ENCODE data around the gene ANAPC2. TPM values are rescaled to one million over a fixed set of nuclear protein-coding genes. Genes with fewer than 3 reads are reported as not detected.

The ANAPC2 gene
- polyA plus RNA-seq, 2 donors: 27.7 to 47.3 TPM

DNA sequence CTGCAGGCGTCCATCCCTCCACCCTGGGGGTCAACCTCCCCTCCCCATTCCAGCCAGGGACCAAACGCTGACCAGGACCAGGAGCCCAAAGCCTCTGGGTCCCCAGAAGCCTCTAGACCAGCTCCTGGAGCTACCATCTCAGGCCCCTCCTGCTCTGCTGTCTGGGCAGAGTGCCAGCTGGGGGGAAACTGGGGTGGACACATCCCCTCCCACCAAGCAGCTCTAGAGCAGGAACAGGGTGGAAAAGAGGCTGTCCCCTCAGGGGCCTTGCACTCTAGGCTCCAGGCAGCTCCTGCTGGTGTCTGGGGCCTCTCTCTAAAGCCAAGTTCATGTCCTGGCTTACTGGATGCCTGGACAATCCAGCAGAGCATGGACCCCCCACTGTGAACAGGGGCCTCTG lies 4.5 kb upstream of the ANAPC2 start:
- H3K4me1 ChIP-seq (ENCODE audit: control insufficient read depth in 2 of 2, insufficient read depth in 2 of 2, low read length in 1 of 2): peaks cover 17 to 50% of the 10 kb centered on the region in 2 donors
- no peaks in the 10 kb centered on the region for H3K9me3 ChIP-seq (ENCODE audit: control insufficient read depth in 2 of 2, insufficient read depth in 1 of 2, low read depth in 1 of 2, low read length in 1 of 2)
- WGBS, 2 donors: 72 to 93% methylated on average over 2 of the region's 2 CpGs
- H3K4me3 ChIP-seq (ENCODE audit: low read depth in 1 of 2, low read length in 2 of 2): no peak overlapping the region
- peaks cover 3 to 26% of the 10 kb centered on the region in 2 donors for H3K36me3 ChIP-seq (ENCODE audit: control insufficient read depth in 2 of 2, insufficient read depth in 2 of 2, low read length in 1 of 2)
- no peaks in the 10 kb centered on the region for H3K27me3 ChIP-seq (ENCODE audit: control insufficient read depth in 1 of 2, insufficient read depth in 2 of 2, low read length in 2 of 2)
- no peak overlapping the region for H3K27ac ChIP-seq (ENCODE audit: low read depth in 2 of 2, low read length in 1 of 2)

DNA sequence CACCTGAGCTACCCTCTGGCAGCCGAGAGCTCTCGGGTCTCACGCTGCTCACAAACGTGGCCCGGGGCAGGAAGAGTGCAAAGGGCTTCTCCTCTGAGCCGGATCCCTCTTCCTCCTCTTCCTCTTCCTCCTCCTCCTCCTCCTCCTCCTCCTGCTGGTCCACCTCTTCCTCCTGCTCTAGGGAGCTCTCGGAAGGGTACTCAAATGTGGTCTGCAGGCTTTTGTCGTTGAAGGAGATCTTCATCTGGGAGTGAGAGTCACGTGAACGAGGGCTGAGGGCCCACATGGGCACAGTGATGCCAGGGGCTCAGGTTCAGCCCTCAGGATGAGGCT lies 4.1 kb upstream of the ANAPC2 start:
- Histone ChIP-seq H3K4me1 (ENCODE audit: control insufficient read depth in 2 of 2, insufficient read depth in 2 of 2, low read length in 1 of 2) (peaks cover 16 to 48% of the 10 kb centered on the region in 2 donors), H3K36me3 (ENCODE audit: control insufficient read depth in 2 of 2, insufficient read depth in 2 of 2, low read length in 1 of 2) (peaks cover 3 to 26% of the 10 kb centered on the region in 2 donors), H3K9me3 (ENCODE audit: control insufficient read depth in 2 of 2, insufficient read depth in 1 of 2, low read depth in 1 of 2, low read length in 1 of 2) (no peaks in the 10 kb centered on the region), H3K27me3 (ENCODE audit: control insufficient read depth in 1 of 2, insufficient read depth in 2 of 2, low read length in 2 of 2) (no peaks in the 10 kb centered on the region), H3K27ac (ENCODE audit: low read depth in 2 of 2, low read length in 1 of 2) (no peak overlapping the region), H3K4me3 (ENCODE audit: low read depth in 1 of 2, low read length in 2 of 2) (no peak overlapping the region)
- WGBS, 2 donors: 80 to 84% methylated on average over 10 of the region's 10 CpGs

DNA sequence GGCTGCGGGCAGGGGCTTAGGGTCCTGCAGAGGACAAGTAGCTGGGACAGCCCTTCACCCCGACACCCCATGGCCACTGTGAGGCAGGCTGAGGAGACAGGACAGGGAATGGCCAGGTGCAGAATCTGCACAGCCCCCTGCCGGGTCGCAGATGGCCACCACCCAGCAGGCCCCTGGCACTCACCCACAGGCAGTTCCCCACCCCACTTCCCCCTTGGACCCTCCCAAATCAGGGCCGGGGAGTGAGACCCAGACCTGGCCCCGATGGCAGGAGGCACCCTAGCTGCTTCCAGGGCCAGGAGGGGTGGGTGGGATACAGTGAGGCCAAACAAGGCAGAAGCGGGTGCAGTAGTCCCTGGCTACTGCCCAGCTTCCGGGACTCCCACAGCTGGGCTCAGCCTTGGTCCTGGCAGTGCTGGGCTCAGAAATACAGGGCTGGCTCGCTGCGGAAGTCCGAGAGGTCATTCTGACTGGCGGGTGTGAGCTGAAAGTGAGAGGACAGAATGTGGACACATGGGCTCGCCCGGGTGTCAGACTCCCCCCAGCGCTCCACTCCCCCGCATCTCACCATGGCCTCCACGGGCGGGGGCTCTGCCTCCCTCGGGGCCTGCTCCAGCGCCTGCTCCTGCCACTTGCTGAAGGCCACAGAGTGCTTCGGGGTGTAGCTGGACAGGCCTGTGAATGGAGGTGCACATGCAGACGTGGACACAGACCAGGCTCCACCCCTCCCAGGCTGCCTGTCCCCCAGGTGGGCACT lies 3.5 kb upstream of the ANAPC2 start:
- peaks cover 3 to 28% of the 10 kb centered on the region in 2 donors for H3K36me3 ChIP-seq (ENCODE audit: control insufficient read depth in 2 of 2, insufficient read depth in 2 of 2, low read length in 1 of 2)
- H3K9me3 ChIP-seq (ENCODE audit: control insufficient read depth in 2 of 2, insufficient read depth in 1 of 2, low read depth in 1 of 2, low read length in 1 of 2): no peaks in the 10 kb centered on the region
- 84% methylated on average over 20 to 22 of the region's 22 CpGs for WGBS, 2 donors
- no peaks in the 10 kb centered on the region for H3K27me3 ChIP-seq (ENCODE audit: control insufficient read depth in 1 of 2, insufficient read depth in 2 of 2, low read length in 2 of 2)
- peaks cover 20 to 51% of the 10 kb centered on the region in 2 donors for H3K4me1 ChIP-seq (ENCODE audit: control insufficient read depth in 2 of 2, insufficient read depth in 2 of 2, low read length in 1 of 2)
- H3K4me3 ChIP-seq (ENCODE audit: low read depth in 1 of 2, low read length in 2 of 2): no peak overlapping the region
- peak overlapping the region in 1 of 2 donors; percentile 34 for H3K27ac ChIP-seq (ENCODE audit: low read depth in 2 of 2, low read length in 1 of 2)

DNA sequence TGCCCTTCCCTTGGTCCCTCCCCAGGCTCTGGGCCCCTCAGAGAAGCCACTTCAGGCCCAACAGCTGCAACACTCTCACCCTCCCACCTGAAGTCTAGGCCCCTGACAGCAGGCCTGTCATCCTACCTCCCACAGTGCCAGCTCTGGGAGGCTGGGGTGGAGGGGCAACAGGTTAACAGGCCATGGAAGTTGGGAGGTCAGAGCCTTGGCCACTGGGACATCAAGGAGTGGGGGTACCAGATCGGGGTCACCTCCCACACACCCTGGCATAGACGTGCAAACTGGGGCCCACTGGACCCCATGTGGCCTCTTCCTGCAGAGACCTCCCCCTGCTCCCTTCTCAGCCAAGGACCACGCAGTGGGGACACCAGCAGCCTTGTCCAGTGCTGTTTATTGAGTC lies 2.9 kb upstream of the ANAPC2 start:
- peaks cover 19 to 54% of the 10 kb centered on the region in 2 donors for H3K4me1 ChIP-seq (ENCODE audit: control insufficient read depth in 2 of 2, insufficient read depth in 2 of 2, low read length in 1 of 2)
- H3K27ac ChIP-seq (ENCODE audit: low read depth in 2 of 2, low read length in 1 of 2): peak overlapping the region in 1 of 2 donors; percentile 34
- no peaks in the 10 kb centered on the region for H3K27me3 ChIP-seq (ENCODE audit: control insufficient read depth in 1 of 2, insufficient read depth in 2 of 2, low read length in 2 of 2)
- 66 to 74% methylated on average over 3 of the region's 3 CpGs for WGBS, 2 donors
- H3K9me3 ChIP-seq (ENCODE audit: control insufficient read depth in 2 of 2, insufficient read depth in 1 of 2, low read depth in 1 of 2, low read length in 1 of 2): no peaks in the 10 kb centered on the region
- peaks cover 3 to 31% of the 10 kb centered on the region in 2 donors for H3K36me3 ChIP-seq (ENCODE audit: control insufficient read depth in 2 of 2, insufficient read depth in 2 of 2, low read length in 1 of 2)
- no peak overlapping the region for H3K4me3 ChIP-seq (ENCODE audit: low read depth in 1 of 2, low read length in 2 of 2)

DNA sequence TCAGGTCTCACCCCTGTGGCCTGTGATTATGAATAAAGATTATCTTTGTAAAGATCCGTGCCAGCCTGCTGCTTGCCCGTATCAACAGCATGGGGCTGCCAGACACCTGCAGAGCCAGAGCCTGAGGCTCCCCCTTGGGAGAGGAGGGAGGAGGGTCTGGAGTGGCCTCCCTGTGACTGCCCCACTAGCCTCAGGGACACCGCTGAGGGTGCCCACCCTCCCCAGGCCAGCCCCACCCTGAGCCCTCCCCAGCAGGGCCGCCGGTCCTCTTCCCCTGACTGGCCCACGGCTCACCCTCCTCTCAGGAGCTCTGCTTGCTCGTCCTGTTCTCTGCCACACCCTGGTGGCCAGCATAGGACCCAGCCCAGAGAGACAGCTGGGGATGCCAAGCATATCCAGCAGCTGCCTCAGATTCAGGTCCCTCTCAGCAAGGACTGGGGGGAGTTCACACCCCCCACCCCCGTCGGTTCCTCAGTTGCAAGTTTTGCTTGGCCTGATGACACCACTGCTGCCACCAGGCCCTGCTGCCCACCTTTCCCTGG lies 2.0 kb upstream of the ANAPC2 start:
- H3K36me3 ChIP-seq (ENCODE audit: control insufficient read depth in 2 of 2, insufficient read depth in 2 of 2, low read length in 1 of 2): peaks cover 3 to 40% of the 10 kb centered on the region in 2 donors

DNA sequence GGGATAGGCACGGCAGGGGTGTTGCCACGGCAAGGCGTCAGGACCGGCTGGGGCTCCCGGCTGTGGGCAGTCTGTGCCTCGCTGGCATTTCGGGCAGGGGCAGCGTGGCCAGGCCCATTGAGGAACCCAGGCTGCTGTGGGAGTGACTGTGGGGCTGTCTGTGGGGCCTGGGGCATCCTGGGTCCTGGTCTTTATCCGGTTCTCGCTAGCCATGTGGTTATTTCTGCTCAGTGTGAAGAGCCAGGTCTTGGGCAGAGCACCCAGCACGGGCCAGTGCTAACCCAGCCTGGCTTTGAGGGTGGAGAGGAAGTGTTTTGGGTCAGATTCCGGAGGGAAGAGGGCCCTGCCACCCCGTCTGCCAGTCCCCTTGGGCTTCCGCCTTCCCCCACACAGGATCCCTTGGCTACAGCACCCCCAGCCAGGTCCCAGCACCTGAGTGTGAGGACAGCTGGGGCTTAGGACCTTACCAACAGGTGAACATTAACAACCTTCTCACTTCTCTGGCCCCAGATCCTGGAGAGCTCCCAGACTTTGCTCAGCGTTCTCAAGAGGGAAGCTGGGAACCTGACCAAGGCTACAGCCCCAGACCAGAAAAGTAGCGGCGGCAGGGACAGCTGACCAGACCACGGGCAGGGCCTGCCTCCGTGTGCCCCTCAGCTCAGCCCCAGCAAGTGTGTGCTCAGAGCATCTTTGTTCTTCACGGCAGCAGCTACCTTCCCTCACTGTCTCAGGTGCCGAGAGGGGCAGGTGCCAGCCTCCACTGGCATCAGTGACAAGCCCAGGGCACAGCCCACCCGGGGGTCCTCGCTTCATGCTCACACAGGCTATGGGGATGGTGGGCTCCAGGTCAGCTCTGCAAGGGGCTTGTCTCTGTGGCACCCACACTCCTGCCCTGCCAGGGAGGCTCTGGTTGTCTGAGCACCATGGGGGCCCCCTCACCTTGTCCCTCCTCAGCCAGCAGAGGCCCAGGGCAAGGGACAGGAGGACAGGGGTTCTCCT lies 1.2 kb upstream of the ANAPC2 start:
- Histone ChIP-seq H3K4me3 (ENCODE audit: low read depth in 1 of 2, low read length in 2 of 2) (peak overlapping the region; percentile 90 to 95), H3K27ac (ENCODE audit: low read depth in 2 of 2, low read length in 1 of 2) (peak overlapping the region; percentile 99), H3K4me1 (ENCODE audit: control insufficient read depth in 2 of 2, insufficient read depth in 2 of 2, low read length in 1 of 2) (peaks cover 20 to 45% of the 10 kb centered on the region in 2 donors), H3K9me3 (ENCODE audit: control insufficient read depth in 2 of 2, insufficient read depth in 1 of 2, low read depth in 1 of 2, low read length in 1 of 2) (no peaks in the 10 kb centered on the region), H3K36me3 (ENCODE audit: control insufficient read depth in 2 of 2, insufficient read depth in 2 of 2, low read length in 1 of 2) (peaks cover 4 to 47% of the 10 kb centered on the region in 2 donors), H3K27me3 (ENCODE audit: control insufficient read depth in 1 of 2, insufficient read depth in 2 of 2, low read length in 2 of 2) (no peaks in the 10 kb centered on the region)
- 27 to 32% methylated on average over 23 of the region's 23 CpGs for WGBS, 2 donors

More for the DNA sequence above, 2.0 kb upstream of the ANAPC2 start:
- WGBS, 2 donors: 61 to 66% methylated on average over 6 to 9 of the region's 9 CpGs
- Histone ChIP-seq H3K27me3 (ENCODE audit: control insufficient read depth in 1 of 2, insufficient read depth in 2 of 2, low read length in 2 of 2) (no peaks in the 10 kb centered on the region), H3K4me1 (ENCODE audit: control insufficient read depth in 2 of 2, insufficient read depth in 2 of 2, low read length in 1 of 2) (peaks cover 22 to 51% of the 10 kb centered on the region in 2 donors), H3K27ac (ENCODE audit: low read depth in 2 of 2, low read length in 1 of 2) (peak overlapping the region; percentile 99), H3K4me3 (ENCODE audit: low read depth in 1 of 2, low read length in 2 of 2) (peak overlapping the region; percentile 90 to 95), H3K9me3 (ENCODE audit: control insufficient read depth in 2 of 2, insufficient read depth in 1 of 2, low read depth in 1 of 2, low read length in 1 of 2) (no peaks in the 10 kb centered on the region)

DNA sequence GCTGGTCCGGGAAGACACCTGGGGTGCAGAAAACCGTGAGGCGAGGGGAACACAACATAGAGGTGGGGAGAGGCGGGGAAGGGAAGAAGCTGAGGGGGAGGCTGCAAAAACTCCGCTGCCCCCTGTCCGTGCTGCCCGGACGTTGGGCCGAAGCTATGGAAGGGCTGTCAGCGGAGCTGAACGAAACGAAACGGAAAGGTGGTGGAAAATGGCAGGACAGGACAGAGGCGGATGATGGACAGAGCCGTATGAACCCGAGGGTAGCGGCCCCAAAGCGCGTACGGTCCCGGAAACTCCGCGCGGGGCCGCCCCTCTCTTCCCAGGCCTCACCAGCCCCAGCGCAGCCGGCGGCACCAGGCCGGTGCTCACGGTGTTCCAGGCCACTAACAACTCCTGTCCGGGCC lies 272 bp downstream of the ANAPC2 start:
- Histone ChIP-seq H3K27me3 (ENCODE audit: control insufficient read depth in 1 of 2, insufficient read depth in 2 of 2, low read length in 2 of 2) (no peaks in the 10 kb centered on the region), H3K27ac (ENCODE audit: low read depth in 2 of 2, low read length in 1 of 2) (peak overlapping the region; percentile 99), H3K36me3 (ENCODE audit: control insufficient read depth in 2 of 2, insufficient read depth in 2 of 2, low read length in 1 of 2) (peaks cover 11 to 62% of the 10 kb centered on the region in 2 donors), H3K9me3 (ENCODE audit: control insufficient read depth in 2 of 2, insufficient read depth in 1 of 2, low read depth in 1 of 2, low read length in 1 of 2) (no peaks in the 10 kb centered on the region), H3K4me1 (ENCODE audit: control insufficient read depth in 2 of 2, insufficient read depth in 2 of 2, low read length in 1 of 2) (peaks cover 20 to 38% of the 10 kb centered on the region in 2 donors), H3K4me3 (ENCODE audit: low read depth in 1 of 2, low read length in 2 of 2) (peak overlapping the region; percentile 90 to 95)
- 0 to 1% methylated on average over 26 to 31 of the region's 31 CpGs for WGBS, 2 donors

DNA sequence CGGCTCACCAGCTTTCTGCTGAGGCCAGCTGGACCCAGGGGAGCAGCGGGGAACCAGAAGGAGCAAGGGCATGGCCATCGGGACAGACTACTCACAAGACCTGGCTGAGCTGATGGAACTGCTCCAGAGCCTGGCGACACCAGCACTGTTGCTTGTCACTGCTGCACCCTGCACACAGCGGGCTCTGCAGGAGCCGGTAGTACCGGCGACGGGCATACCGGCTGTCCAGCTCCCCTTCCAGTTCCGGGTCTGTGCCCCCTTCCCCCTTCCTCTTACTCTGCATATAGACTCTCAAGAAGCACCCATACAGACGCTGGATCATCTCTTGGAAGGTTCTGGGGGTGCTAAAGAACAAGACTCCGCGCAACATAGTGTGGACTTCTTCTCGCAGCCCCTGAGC lies 974 bp downstream of the ANAPC2 start:
- Histone ChIP-seq H3K4me3 (ENCODE audit: low read depth in 1 of 2, low read length in 2 of 2) (peak overlapping the region; percentile 90 to 95), H3K4me1 (ENCODE audit: control insufficient read depth in 2 of 2, insufficient read depth in 2 of 2, low read length in 1 of 2) (peaks cover 20 to 38% of the 10 kb centered on the region in 2 donors), H3K36me3 (ENCODE audit: control insufficient read depth in 2 of 2, insufficient read depth in 2 of 2, low read length in 1 of 2) (peaks cover 15 to 68% of the 10 kb centered on the region in 2 donors), H3K9me3 (ENCODE audit: control insufficient read depth in 2 of 2, insufficient read depth in 1 of 2, low read depth in 1 of 2, low read length in 1 of 2) (no peaks in the 10 kb centered on the region), H3K27me3 (ENCODE audit: control insufficient read depth in 1 of 2, insufficient read depth in 2 of 2, low read length in 2 of 2) (no peaks in the 10 kb centered on the region), H3K27ac (ENCODE audit: low read depth in 2 of 2, low read length in 1 of 2) (no peak overlapping the region)
- WGBS, 2 donors: 79 to 85% methylated on average over 15 of the region's 15 CpGs

DNA sequence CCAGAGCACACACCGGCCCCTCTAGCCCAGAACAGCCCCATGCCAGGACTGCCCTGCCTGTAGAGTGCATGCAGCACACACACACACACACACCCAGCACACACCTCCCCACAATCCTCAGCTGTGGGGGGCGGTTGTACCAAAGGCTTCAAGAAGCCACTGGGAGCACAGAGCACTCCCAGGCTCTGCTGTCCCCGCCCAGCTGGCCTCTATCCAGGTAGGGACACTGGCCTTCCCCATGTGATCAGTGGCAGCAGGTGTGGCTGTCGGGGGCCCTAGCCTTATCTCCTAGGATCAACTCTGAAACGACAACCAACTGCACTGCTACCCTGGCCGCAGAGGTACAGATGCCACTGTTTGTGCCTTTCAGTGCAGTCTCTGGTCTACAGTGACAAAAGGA lies 2.0 kb downstream of the ANAPC2 start:
- WGBS, 2 donors: 63 to 79% methylated on average over 6 of the region's 6 CpGs
- Histone ChIP-seq H3K27me3 (ENCODE audit: control insufficient read depth in 1 of 2, insufficient read depth in 2 of 2, low read length in 2 of 2) (no peaks in the 10 kb centered on the region), H3K4me1 (ENCODE audit: control insufficient read depth in 2 of 2, insufficient read depth in 2 of 2, low read length in 1 of 2) (peaks cover 20 to 38% of the 10 kb centered on the region in 2 donors), H3K27ac (ENCODE audit: low read depth in 2 of 2, low read length in 1 of 2) (no peak overlapping the region), H3K4me3 (ENCODE audit: low read depth in 1 of 2, low read length in 2 of 2) (no peak overlapping the region), H3K9me3 (ENCODE audit: control insufficient read depth in 2 of 2, insufficient read depth in 1 of 2, low read depth in 1 of 2, low read length in 1 of 2) (no peaks in the 10 kb centered on the region), H3K36me3 (ENCODE audit: control insufficient read depth in 2 of 2, insufficient read depth in 2 of 2, low read length in 1 of 2) (peaks cover 16 to 65% of the 10 kb centered on the region in 2 donors)
